GM21367 (cell line): Measurements from ENCODE around the gene SEZ6.

Experiments used
- ATAC-seq: cut with Tn5 transposase; IDR thresholded peaks from one replicate; pipeline ENCODE4 v1.9.1; 2021; ENCODE audit not compliant: unreplicated experiment

SEZ6 gene

DNA sequence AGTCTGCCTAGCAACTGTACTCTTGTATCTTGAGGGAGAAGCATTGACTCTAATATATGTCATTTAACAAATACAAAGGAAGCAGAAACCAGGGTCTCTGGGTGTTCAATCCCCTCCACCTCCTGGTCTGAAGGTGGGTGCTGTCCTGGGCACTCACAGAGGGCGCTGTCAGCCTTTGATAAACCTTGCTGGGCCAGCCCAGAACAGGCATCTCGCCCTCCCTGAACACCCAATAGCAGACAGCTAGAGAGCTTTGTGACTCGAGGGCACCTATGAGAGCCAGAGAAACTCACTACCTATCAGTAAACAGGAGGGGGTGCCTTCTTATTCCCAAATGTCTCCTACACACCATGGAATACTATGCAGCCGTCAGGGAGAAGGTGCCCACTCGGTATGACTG lies 30.8 kb upstream of the SEZ6 start:
- ATAC-seq: no peak

GRCh38 chr17:29034510-29034909 lies 28.7 kb upstream of the SEZ6 start:
- ATAC-seq: no peak

GRCh38 chr17:29032857-29033197 lies 27.0 kb upstream of the SEZ6 start:
- ATAC-seq: no peak

- no peak for ATAC-seq
These were observed 26.4 kb upstream of the SEZ6 start for GRCh38 chr17:29032013-29032856.

- no peak for ATAC-seq
These were observed 25.7 kb upstream of the SEZ6 start for GRCh38 chr17:29031488-29031887.

DNA sequence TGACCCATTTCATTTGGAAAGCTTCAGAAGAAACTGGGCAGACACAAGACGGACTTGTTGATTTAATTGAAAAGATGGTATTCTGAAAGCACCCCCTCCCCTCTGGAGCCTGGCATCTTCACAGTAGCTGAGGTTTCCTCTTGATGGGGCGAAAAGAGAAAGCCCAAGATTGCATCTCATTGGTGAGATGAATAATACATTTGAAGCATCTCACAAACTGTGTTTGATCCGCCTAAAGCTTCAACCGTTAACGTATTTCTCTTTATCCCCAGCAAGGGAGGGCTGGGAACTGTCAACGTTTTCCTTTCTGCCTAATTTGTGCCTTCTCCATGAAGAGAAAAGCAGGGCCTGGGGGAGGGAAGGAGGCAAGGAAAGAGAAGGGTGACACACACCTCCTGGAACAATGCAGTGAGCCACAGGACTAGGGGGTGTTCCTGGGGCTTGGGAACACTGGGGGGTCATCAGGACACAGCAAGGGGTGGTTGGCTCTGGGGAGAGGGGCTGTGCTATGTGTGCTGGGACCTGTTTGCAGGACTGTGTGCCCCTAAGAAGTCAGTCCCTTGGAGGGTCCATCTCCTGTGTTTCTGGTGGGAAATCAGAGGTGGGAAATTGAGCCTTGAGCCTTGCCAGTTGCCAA lies 18.6 kb upstream of the SEZ6 start:
- no peak for ATAC-seq

DNA sequence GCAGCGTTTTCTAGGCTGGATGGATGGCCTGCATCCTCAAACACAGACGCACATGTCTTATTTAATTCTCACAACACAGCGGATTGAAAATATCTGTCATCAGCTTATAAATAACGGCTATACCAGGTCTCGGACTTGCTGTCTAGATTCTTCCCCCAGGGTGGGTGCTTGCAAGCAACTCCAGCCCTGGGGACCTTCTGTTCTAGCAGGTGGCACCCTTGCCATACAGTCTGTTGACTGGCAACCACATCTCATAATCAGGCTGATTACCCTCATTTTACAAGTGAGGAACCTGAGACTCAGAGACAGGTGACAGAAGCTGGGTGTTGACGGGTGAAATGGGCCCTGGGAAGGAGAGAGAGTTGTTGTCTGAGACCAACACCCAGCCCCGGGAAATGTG lies 16.2 kb upstream of the SEZ6 start:
- ATAC-seq: no peak

GRCh38 chr17:29021226-29021625 lies 15.4 kb upstream of the SEZ6 start:
- ATAC-seq: no peak

DNA sequence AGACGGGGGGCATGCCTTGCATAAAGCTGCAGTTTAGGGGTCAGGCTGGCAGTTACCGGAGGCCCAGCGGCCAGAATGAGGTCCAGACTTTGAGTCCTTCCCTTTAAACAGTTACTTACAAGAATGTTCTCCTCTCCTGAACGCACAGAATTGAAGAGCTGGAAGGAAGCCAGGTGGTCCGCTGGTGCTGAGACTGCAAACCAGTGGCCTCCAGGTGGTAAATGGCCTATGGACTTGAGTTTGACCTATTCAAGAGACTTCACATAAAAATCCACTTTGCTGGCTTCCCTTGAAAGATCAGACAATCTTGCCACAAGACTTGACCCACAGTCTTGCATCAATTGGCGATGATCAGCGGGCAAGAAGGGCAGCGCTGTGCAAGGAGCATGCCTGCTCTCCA lies 14.7 kb upstream of the SEZ6 start:
- no peak for ATAC-seq

GRCh38 chr17:29019475-29020181 lies 13.8 kb upstream of the SEZ6 start:
- no peak for ATAC-seq

DNA sequence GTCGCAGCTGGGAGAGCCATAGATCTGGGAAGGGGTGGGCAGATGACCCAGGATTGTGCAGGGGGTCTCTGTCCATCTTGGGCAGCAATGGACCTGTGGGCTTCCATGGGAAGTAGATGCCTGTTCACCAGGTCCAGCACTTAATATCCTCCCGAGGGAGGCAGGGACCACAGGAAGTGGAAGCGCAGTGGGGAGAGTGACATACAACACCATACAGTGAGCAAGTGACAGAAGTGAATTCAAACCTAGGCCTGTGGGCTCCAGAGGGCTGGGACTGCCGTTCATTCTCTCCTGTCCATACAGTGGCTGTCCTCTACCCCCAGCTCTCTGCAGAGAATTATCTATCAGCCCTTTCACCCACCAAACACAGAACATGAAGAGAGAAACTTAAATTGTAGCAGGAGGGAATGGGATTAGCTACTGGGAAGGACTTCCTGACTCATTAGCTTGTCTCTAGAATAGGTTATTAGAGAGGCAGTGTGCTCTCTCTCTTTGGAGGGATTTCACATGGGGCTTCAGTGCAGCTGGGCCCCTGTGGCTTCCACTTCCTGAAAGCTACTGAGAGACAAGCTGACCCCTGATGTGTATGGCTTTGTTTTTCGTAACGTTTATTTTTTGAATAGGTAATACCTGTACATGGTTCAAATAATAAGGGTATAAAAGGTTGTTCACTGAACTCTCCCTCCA lies 13.1 kb upstream of the SEZ6 start:
- no peak for ATAC-seq

DNA sequence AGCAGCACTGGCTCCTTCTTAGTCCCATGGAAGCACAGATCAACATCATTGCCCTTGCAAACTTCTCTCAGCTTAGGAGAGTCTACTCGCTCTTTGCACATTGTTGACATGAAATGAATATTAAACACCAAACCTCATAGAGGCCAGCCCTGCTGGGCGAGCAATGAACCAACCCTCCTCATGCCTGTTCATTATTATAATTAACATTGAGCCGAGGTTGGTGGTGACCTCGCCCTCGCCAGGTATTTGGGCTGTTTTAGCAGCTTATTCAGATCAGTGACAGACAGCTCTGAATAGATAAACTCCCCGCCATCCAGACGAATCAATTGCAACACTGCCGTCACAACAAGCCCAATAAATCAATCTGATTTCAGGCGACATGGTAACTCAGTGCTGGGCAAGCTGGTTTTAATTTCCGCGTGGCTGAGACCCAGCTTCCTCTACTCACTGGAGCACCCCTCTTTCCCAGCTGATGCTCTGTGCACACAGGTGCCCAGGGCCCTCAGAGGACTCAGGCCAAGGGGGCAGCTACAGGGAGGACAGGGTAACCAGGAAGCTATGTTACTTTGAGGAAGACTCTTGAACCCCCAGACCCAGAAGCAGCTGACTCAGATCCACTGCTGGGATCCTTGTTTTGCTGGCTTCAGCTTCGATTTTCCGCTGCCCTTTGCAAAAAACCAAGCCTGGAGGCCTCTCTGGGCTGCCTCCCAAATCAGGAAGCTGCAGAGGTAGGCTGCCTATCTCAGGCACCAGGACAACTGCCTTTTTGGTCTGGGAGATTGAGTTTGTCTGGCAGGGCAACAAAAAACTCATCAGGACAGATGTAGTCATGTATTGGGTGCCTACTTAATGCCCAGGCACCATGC lies 10.7 kb upstream of the SEZ6 start:
- ATAC-seq: no peak

GRCh38 chr17:29014716-29015115 lies 8.9 kb upstream of the SEZ6 start:
- ATAC-seq: no peak

- no peak for ATAC-seq
These were observed 6.7 kb upstream of the SEZ6 start for GRCh38 chr17:29012535-29012934.

GRCh38 chr17:29010586-29010985 lies 4.8 kb upstream of the SEZ6 start:
- no peak for ATAC-seq

DNA sequence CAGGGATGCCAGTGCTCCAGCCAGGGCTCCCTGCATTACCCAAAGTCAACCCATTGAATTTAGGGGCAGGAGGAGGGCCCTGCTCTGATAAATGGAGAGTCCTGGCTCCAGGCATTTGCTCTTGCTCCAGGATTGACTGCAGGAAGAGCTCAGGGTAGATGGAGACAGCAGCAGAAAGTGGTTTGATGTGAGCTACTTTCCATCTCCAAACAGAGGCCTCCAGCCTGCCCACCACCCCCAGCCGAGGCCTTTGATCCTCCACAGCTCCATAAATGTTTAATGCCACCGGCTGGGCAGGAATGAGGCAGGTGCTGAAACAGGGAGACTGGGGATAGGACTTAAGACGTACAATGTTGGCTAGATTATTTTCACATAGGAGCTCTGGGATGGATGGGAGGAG lies 4.3 kb upstream of the SEZ6 start:
- ATAC-seq: no peak

- ATAC-seq: no peak
These were observed 2.8 kb upstream of the SEZ6 start for GRCh38 chr17:29008591-29008990.

- no peak for ATAC-seq
These were observed 2.1 kb upstream of the SEZ6 start for GRCh38 chr17:29007860-29008455.

DNA sequence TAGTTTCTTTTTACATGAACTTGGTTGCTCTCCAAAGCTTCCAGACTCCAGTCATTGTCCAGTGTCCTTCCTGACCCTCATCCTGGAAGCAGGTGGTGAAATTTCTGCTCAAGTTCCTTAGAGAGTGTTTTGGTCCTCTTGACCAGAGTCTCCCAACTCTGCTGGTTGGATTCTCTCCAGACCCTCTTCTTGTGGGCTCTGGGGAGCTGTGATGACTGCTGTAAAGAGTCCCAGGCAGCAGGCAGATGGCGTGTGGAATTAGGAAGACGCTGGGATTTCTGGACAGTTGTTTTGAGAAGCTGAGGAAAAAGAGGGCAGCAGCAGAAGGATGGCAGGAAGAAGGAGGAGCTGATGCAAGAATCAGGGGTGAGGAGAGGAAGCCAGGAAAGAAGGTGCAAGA lies 1.6 kb upstream of the SEZ6 start:
- ATAC-seq: no peak

DNA sequence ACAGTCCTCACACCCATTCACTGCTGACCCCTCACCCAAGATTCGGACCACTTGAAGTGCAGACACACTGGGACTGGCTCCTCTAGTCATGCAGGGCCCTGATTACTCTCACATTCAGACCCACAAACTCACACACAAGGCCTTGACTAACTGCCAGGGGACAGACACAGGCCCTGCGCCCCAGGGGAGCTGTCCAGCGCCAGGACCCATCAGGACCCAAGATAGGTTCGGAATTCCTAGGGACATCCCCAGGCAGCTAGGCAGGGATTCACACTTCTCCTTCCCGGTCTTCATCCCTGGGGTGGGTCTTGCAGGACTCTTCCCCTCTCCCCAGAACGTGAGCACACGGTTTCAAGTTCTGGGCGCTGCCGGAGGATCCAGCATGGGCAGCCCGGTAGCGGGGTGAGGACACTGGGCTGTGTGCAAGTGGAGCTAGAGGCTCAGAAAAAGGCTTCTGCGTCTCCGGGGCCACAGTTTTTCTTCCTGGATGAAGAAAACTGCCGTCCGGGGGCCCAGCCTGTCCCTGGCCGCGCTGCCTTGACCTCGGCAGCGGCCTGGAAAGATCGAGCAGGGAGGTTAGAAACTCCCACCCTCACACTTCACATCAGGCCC lies 1.6 kb downstream of the SEZ6 start:
- ATAC-seq: no peak
